Measurements from ENCODE around the gene BHLHE40.

Gene BHLHE40

DNA sequence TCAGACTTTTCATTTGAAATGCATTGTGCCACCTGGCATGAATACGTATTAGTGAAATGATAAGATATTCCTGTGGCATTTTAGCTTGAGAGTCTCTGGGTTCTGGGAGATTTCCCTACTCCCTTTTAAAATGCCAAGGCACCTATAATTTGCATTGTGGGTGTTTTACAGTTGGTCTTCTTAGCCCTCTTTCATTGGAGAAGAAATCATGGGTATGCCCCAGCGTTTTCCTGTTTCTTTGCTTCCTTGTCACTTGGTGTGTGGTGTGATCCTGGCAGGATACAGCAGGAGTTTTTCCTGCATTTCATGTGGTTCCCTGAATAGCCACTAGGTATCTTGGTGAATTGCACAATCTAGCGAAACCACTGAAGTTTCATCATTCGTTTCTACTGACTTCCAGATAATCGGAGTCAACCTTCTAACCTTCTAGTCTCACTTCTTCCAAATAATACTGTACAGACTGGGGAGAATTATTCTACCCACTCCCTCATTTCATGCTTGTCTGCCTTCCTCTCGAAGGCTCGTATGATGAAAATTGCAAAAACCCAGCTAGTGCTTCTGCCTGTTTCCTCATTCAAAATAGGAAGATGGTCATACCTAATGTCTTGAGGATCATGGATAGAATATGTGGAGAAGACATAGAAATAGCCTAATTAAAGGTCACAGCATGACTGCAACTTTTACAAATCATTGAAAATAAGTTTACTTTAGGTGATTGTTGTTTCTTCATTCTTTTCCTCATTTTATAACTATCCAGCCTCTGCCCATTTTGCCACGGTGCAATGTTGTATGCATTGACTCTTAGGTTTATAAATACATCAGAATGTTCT lies 2.6 kb downstream of the BHLHE40 start:
- Histone ChIP-seq H3K18ac (ENCODE audit: low read depth in 1 of 2, low read length in 2 of 2) (no peak overlapping the region), H3K14ac (ENCODE audit: low read length in 2 of 2) (no peak overlapping the region), H3K9me3 (ENCODE audit: control insufficient read depth, low read length) (no peaks in the 10 kb centered on the region), H3K4me2 (ENCODE audit: low read length, poor library complexity, severe bottlenecking) (peak overlapping the region; percentile 94), H3K27ac (ENCODE audit: low read length, poor library complexity, severe bottlenecking) (peak overlapping the region; percentile 79), H3K79me1 (replicated peaks; ENCODE audit: low read length, poor library complexity, severe bottlenecking) (peaks cover 4% of the 10 kb centered on the region), H2BK15ac (ENCODE audit: low read depth, poor library complexity, severe bottlenecking) (no peak overlapping the region), H3K9ac (ENCODE audit: low read length) (peak overlapping the region; percentile 96), H3K23ac (ENCODE audit: low read length in 2 of 2) (no peak overlapping the region), H3K4me1 (ENCODE audit: control insufficient read depth, insufficient read depth, low read depth, low read length) (peaks cover 35% of the 10 kb centered on the region), H3K36me3 (ENCODE audit: control insufficient read depth in 1 of 2, insufficient read depth in 2 of 2, low read depth in 1 of 2, low read length in 2 of 2) (peaks cover 23 to 31% of the 10 kb centered on the region in 2 experiments), H2AFZ (ENCODE audit: low read depth, low read length) (no peak overlapping the region), H3K4me3 (ENCODE audit: insufficient read depth in 1 of 2, low read depth in 1 of 2, low read length in 2 of 2) (peak overlapping the region in 1 of 2 experiments; percentile 92), H2BK120ac (ENCODE audit: low read depth, low read length) (no peak overlapping the region), H3K4ac (ENCODE audit: low read depth in 1 of 2, low read length in 2 of 2) (no peak overlapping the region), H4K8ac (ENCODE audit: low read length) (no peak overlapping the region), H2BK5ac (ENCODE audit: low read depth, low read length, poor library complexity, severe bottlenecking) (peak overlapping the region; percentile 50), H2BK12ac (ENCODE audit: low read length in 2 of 2) (no peak overlapping the region), H4K91ac (ENCODE audit: low read length) (no peak overlapping the region), H2AK5ac (ENCODE audit: low read length, severe bottlenecking) (no peak overlapping the region), H3K27me3 (ENCODE audit: control insufficient read depth in 1 of 2, insufficient read depth in 1 of 2, low read length in 2 of 2) (no peaks in the 10 kb centered on the region)
- peak; percentile 90 for DNase-seq
- WGBS = 39% methylated on average over 7 of the region's 8 CpGs

DNA sequence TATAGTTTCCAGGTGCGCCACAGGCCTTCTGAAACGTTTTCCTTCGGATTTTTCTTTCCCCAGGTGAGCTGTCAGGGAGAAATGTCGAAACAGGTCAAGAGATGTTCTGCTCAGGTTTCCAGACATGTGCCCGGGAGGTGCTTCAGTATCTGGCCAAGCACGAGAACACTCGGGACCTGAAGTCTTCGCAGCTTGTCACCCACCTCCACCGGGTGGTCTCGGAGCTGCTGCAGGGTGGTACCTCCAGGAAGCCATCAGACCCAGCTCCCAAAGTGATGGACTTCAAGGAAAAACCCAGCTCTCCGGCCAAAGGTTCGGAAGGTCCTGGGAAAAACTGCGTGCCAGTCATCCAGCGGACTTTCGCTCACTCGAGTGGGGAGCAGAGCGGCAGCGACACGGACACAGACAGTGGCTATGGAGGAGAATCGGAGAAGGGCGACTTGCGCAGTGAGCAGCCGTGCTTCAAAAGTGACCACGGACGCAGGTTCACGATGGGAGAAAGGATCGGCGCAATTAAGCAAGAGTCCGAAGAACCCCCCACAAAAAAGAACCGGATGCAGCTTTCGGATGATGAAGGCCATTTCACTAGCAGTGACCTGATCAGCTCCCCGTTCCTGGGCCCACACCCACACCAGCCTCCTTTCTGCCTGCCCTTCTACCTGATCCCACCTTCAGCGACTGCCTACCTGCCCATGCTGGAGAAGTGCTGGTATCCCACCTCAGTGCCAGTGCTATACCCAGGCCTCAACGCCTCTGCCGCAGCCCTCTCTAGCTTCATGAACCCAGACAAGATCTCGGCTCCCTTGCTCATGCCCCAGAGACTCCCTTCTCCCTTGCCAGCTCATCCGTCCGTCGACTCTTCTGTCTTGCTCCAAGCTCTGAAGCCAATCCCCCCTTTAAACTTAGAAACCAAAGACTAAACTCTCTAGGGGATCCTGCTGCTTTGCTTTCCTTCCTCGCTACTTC lies 3.8 kb downstream of the BHLHE40 start:
- H3K36me3 ChIP-seq (ENCODE audit: control insufficient read depth in 1 of 2, insufficient read depth in 2 of 2, low read depth in 1 of 2, low read length in 2 of 2) = peaks cover 23 to 31% of the 10 kb centered on the region in 2 experiments
- peaks cover 31% of the 10 kb centered on the region for H3K4me1 ChIP-seq (ENCODE audit: control insufficient read depth, insufficient read depth, low read depth, low read length)

DNA sequence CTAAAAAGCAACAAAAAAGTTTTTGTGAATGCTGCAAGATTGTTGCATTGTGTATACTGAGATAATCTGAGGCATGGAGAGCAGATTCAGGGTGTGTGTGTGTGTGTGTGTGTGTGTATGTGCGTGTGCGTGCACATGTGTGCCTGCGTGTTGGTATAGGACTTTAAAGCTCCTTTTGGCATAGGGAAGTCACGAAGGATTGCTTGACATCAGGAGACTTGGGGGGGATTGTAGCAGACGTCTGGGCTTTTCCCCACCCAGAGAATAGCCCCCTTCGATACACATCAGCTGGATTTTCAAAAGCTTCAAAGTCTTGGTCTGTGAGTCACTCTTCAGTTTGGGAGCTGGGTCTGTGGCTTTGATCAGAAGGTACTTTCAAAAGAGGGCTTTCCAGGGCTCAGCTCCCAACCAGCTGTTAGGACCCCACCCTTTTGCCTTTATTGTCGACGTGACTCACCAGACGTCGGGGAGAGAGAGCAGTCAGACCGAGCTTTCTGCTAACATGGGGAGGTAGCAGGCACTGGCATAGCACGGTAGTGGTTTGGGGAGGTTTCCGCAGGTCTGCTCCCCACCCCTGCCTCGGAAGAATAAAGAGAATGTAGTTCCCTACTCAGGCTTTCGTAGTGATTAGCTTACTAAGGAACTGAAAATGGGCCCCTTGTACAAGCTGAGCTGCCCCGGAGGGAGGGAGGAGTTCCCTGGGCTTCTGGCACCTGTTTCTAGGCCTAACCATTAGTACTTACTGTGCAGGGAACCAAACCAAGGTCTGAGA lies 4.7 kb downstream of the BHLHE40 start:
- H4K8ac ChIP-seq (ENCODE audit: low read length) = no peak overlapping the region
- DNase-seq = peak; percentile 91
- no peaks in the 10 kb centered on the region for H3K27me3 ChIP-seq (ENCODE audit: control insufficient read depth in 1 of 2, insufficient read depth in 1 of 2, low read length in 2 of 2)
- H3K27ac ChIP-seq (ENCODE audit: low read length, poor library complexity, severe bottlenecking) = peak overlapping the region; percentile 81
- H3K23ac ChIP-seq (ENCODE audit: low read length in 2 of 2) = peak overlapping the region; percentile 31 to 37
- peaks cover 3% of the 10 kb centered on the region for H3K79me1 ChIP-seq (replicated peaks; ENCODE audit: low read length, poor library complexity, severe bottlenecking)
- no peaks in the 10 kb centered on the region for H3K9me3 ChIP-seq (ENCODE audit: control insufficient read depth, low read length)
- H3K9ac ChIP-seq (ENCODE audit: low read length) = peak overlapping the region; percentile 96
- H2BK120ac ChIP-seq (ENCODE audit: low read depth, low read length) = peak overlapping the region; percentile 58
- peak overlapping the region in 1 of 2 experiments; percentile 47 for H2BK12ac ChIP-seq (ENCODE audit: low read length in 2 of 2)
- H3K4ac ChIP-seq (ENCODE audit: low read depth in 1 of 2, low read length in 2 of 2) = peak overlapping the region; percentile 33 to 80
- H2AFZ ChIP-seq (ENCODE audit: low read depth, low read length) = no peak overlapping the region
- 36% methylated on average over 13 of the region's 16 CpGs for WGBS
- H3K36me3 ChIP-seq (ENCODE audit: control insufficient read depth in 1 of 2, insufficient read depth in 2 of 2, low read depth in 1 of 2, low read length in 2 of 2) = peaks cover 23 to 31% of the 10 kb centered on the region in 2 experiments
- H2BK5ac ChIP-seq (ENCODE audit: low read depth, low read length, poor library complexity, severe bottlenecking) = peak overlapping the region; percentile 48
- peak overlapping the region; percentile 45 for H4K91ac ChIP-seq (ENCODE audit: low read length)
- peak overlapping the region; percentile 88 for H2AK5ac ChIP-seq (ENCODE audit: low read length, severe bottlenecking)
- peak overlapping the region; percentile 45 for H2BK15ac ChIP-seq (ENCODE audit: low read depth, poor library complexity, severe bottlenecking)
- peak overlapping the region in 1 of 2 experiments; percentile 62 for H3K4me3 ChIP-seq (ENCODE audit: insufficient read depth in 1 of 2, low read depth in 1 of 2, low read length in 2 of 2)
- peak overlapping the region; percentile 85 for H3K4me2 ChIP-seq (ENCODE audit: low read length, poor library complexity, severe bottlenecking)
- H3K18ac ChIP-seq (ENCODE audit: low read depth in 1 of 2, low read length in 2 of 2) = peak overlapping the region; percentile 78 to 82
- H3K4me1 ChIP-seq (ENCODE audit: control insufficient read depth, insufficient read depth, low read depth, low read length) = peaks cover 30% of the 10 kb centered on the region
- peak overlapping the region in 1 of 2 experiments; percentile 90 for H3K14ac ChIP-seq (ENCODE audit: low read length in 2 of 2)

More for the DNA sequence above, 3.8 kb downstream of the BHLHE40 start:
- Histone ChIP-seq H4K8ac (ENCODE audit: low read length) (no peak overlapping the region), H3K18ac (ENCODE audit: low read depth in 1 of 2, low read length in 2 of 2) (peak overlapping the region; percentile 54 to 64), H3K27me3 (ENCODE audit: control insufficient read depth in 1 of 2, insufficient read depth in 1 of 2, low read length in 2 of 2) (no peaks in the 10 kb centered on the region), H3K9ac (ENCODE audit: low read length) (peak overlapping the region; percentile 96), H2AK5ac (ENCODE audit: low read length, severe bottlenecking) (peak overlapping the region; percentile 60), H4K91ac (ENCODE audit: low read length) (peak overlapping the region; percentile 18), H3K23ac (ENCODE audit: low read length in 2 of 2) (no peak overlapping the region), H3K79me1 (replicated peaks; ENCODE audit: low read length, poor library complexity, severe bottlenecking) (peaks cover 3% of the 10 kb centered on the region), H3K4me3 (ENCODE audit: insufficient read depth in 1 of 2, low read depth in 1 of 2, low read length in 2 of 2) (peak overlapping the region; percentile 4 to 62), H2BK120ac (ENCODE audit: low read depth, low read length) (no peak overlapping the region), H3K14ac (ENCODE audit: low read length in 2 of 2) (peak overlapping the region in 1 of 2 experiments; percentile 72), H2AFZ (ENCODE audit: low read depth, low read length) (no peak overlapping the region), H3K9me3 (ENCODE audit: control insufficient read depth, low read length) (no peaks in the 10 kb centered on the region), H2BK5ac (ENCODE audit: low read depth, low read length, poor library complexity, severe bottlenecking) (no peak overlapping the region), H2BK12ac (ENCODE audit: low read length in 2 of 2) (peak overlapping the region; percentile 8 to 28), H2BK15ac (ENCODE audit: low read depth, poor library complexity, severe bottlenecking) (no peak overlapping the region), H3K4me2 (ENCODE audit: low read length, poor library complexity, severe bottlenecking) (peak overlapping the region; percentile 85), H3K4ac (ENCODE audit: low read depth in 1 of 2, low read length in 2 of 2) (peak overlapping the region; percentile 40 to 80), H3K27ac (ENCODE audit: low read length, poor library complexity, severe bottlenecking) (peak overlapping the region; percentile 81)
- DNase-seq = peak; percentile 64
- WGBS = 93% methylated on average over 40 of the region's 40 CpGs

Measured in mesenchymal stem cell (in vitro differentiated cells and primary cell).